ENCODE results near the gene NKD1. TPM values are rescaled to one million over a fixed set of nuclear protein-coding genes. Genes with fewer than 3 reads are reported as not detected.

NKD1 gene
- polyA plus RNA-seq, 3 donors = 0.01 TPM; not detected in 2

DNA sequence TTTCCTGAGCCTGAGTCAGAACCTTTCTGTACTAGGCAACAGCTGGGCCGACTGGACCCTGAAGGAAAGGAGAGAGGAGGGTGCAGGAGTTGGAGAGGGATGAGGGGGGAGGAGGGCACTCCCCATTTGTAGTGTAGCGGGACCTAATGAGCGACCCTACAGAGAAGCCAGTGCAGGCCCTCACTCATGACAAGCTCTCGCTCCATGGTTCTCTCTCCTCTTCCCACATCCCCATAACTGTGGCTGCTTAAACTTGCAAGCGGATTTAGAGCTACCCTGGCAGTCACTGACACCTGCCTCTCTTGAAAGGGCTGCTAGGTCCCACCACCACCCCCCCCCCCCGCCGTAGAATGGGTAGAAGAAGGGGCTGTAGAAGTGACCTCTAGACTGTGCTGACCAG is 14.5 kb downstream of the NKD1 start:
- 67% methylated on average over 1 of the region's 7 CpGs for WGBS (ENCODE audit: insufficient coverage)
- TF ChIP-seq, protein P1, sequence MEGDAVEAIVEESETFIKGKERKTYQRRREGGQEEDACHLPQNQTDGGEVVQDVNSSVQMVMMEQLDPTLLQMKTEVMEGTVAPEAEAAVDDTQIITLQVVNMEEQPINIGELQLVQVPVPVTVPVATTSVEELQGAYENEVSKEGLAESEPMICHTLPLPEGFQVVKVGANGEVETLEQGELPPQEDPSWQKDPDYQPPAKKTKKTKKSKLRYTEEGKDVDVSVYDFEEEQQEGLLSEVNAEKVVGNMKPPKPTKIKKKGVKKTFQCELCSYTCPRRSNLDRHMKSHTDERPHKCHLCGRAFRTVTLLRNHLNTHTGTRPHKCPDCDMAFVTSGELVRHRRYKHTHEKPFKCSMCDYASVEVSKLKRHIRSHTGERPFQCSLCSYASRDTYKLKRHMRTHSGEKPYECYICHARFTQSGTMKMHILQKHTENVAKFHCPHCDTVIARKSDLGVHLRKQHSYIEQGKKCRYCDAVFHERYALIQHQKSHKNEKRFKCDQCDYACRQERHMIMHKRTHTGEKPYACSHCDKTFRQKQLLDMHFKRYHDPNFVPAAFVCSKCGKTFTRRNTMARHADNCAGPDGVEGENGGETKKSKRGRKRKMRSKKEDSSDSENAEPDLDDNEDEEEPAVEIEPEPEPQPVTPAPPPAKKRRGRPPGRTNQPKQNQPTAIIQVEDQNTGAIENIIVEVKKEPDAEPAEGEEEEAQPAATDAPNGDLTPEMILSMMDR (IDR thresholded peaks at IDR 0.05) = no peak
- Mint-ChIP-seq H3K27ac (no peak overlapping the region), H3K4me1 (no peaks in the 10 kb centered on the region), H3K27me3 (ENCODE audit: low read depth in 3 of 3) (peaks cover 1 to 6% (median 3%) of the 10 kb centered on the region in 3 donors), H3K9me3 (peaks cover 4 to 6% (median 5%) of the 10 kb centered on the region in 7 donors), H3K36me3 (no peaks in the 10 kb centered on the region), H3K4me3 (no peak overlapping the region)
- Histone ChIP-seq H3K4me3 (replicated peaks in 1 of 3; ENCODE audit: low read depth in 2 of 3, low read length in 3 of 3) (no peak overlapping the region), H3K9me3 (replicated peaks in 1 of 2; ENCODE audit: control insufficient read depth in 1 of 2, insufficient read depth in 1 of 2, low read length in 2 of 2) (peaks cover 0 to 6% of the 10 kb centered on the region in 2 donors), H3K79me2 (ENCODE audit: insufficient read depth, low read length) (no peaks in the 10 kb centered on the region), H2AFZ (ENCODE audit: insufficient read depth, low read depth, low read length, poor library complexity, severe bottlenecking) (no peak overlapping the region), H3K27me3 (ENCODE audit: control insufficient read depth in 2 of 2, insufficient read depth in 2 of 2, low read length in 2 of 2) (no peaks in the 10 kb centered on the region), H3K27ac (ENCODE audit: low read depth in 1 of 2, low read length in 2 of 2) (no peak overlapping the region), H3K4me2 (replicated peaks; ENCODE audit: extremely low read depth, low read length, poor library complexity, severe bottlenecking) (no peak overlapping the region), H3K4me1 (ENCODE audit: control insufficient read depth in 1 of 2, insufficient read depth in 2 of 2, low read length in 2 of 2) (no peaks in the 10 kb centered on the region), H3K36me3 (replicated peaks in 1 of 2; ENCODE audit: control insufficient read depth in 1 of 2, insufficient read depth in 2 of 2, low read length in 2 of 2) (no peaks in the 10 kb centered on the region), H3K9ac (ENCODE audit: insufficient read depth, low read length, poor library complexity, severe bottlenecking) (no peak overlapping the region), H4K20me1 (ENCODE audit: insufficient read depth, low read length) (no peaks in the 10 kb centered on the region)
- intact Hi-C loops (cut with micrococcal nuclease) = no loop called here
- DNase-seq = no peak

DNA sequence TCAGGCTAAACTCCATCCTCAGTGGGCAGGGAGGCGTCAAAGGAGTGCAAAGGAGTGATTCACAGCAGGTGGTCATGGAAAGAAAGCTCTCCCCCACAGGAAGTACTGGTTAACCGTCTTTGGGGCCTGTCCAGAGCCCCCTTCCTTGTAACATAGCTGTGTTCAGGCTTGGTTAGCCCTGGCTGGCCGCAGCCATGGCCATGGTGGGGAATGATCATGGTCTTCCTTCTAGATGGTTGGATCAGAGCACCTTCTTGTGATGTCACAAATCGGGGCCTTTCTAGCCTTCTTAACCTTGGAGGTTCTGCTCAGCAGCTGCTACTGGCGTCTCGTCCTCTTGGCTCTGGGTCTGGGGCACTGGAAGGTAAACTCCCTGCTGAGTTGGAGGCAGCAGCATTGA is 15.8 kb downstream of the NKD1 start:
- Histone ChIP-seq H2AFZ (ENCODE audit: insufficient read depth, low read depth, low read length, poor library complexity, severe bottlenecking) (no peak overlapping the region), H3K9ac (ENCODE audit: insufficient read depth, low read length, poor library complexity, severe bottlenecking) (no peak overlapping the region), H3K4me2 (replicated peaks; ENCODE audit: extremely low read depth, low read length, poor library complexity, severe bottlenecking) (no peak overlapping the region), H3K79me2 (ENCODE audit: insufficient read depth, low read length) (no peaks in the 10 kb centered on the region), H4K20me1 (ENCODE audit: insufficient read depth, low read length) (no peaks in the 10 kb centered on the region), H3K27me3 (ENCODE audit: control insufficient read depth in 2 of 2, insufficient read depth in 2 of 2, low read length in 2 of 2) (no peaks in the 10 kb centered on the region), H3K4me3 (replicated peaks in 1 of 3; ENCODE audit: low read depth in 2 of 3, low read length in 3 of 3) (no peak overlapping the region), H3K9me3 (replicated peaks in 1 of 2; ENCODE audit: control insufficient read depth in 1 of 2, insufficient read depth in 1 of 2, low read length in 2 of 2) (peaks cover 0 to 6% of the 10 kb centered on the region in 2 donors), H3K36me3 (replicated peaks in 1 of 2; ENCODE audit: control insufficient read depth in 1 of 2, insufficient read depth in 2 of 2, low read length in 2 of 2) (no peaks in the 10 kb centered on the region), H3K4me1 (ENCODE audit: control insufficient read depth in 1 of 2, insufficient read depth in 2 of 2, low read length in 2 of 2) (no peaks in the 10 kb centered on the region), H3K27ac (ENCODE audit: low read depth in 1 of 2, low read length in 2 of 2) (no peak overlapping the region)
- WGBS (ENCODE audit: insufficient coverage) = 87% methylated on average over 5 of the region's 6 CpGs
- no peak for DNase-seq
- no peaks in the 10 kb centered on the region for H3K4me1 Mint-ChIP-seq
- TF ChIP-seq, protein P1 (IDR thresholded peaks at IDR 0.05) = no peak
- H3K9me3 Mint-ChIP-seq = peaks cover 4 to 6% (median 5%) of the 10 kb centered on the region in 7 donors
- H3K36me3 Mint-ChIP-seq = no peaks in the 10 kb centered on the region
- peaks cover 1 to 6% (median 3%) of the 10 kb centered on the region in 3 donors for H3K27me3 Mint-ChIP-seq (ENCODE audit: low read depth in 3 of 3)
- intact Hi-C loops (cut with micrococcal nuclease) = no loop called here
- no peak overlapping the region for H3K4me3 Mint-ChIP-seq
- no peak overlapping the region for H3K27ac Mint-ChIP-seq
